Measurements from ENCODE around the gene KNCN. TPM values are rescaled to one million over a fixed set of nuclear protein-coding genes. Genes with fewer than 3 reads are reported as not detected.

The KNCN gene
- total RNA-seq, 4 donors from 2014 or later = not detected

DNA sequence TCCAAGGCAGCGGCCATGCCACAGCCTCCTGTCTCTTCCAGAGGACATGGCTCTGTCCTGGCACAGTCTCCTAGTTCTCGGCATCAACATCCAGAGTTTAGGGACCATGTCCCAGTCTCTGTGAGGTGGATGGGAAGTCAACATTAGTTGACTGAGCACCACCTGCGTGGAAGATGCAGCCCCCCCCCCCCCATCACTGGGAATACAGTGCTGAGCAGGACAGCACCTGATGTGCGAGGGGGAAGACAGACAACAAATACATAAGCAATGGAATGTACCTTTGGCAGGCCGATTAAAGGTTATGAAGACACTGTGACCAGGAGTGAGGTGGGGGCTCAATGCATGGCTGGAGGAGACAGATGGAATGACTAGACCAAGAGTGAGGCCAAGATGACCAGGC, 26.6 kb downstream of the KNCN start:
- TF ChIP-seq, protein P1, sequence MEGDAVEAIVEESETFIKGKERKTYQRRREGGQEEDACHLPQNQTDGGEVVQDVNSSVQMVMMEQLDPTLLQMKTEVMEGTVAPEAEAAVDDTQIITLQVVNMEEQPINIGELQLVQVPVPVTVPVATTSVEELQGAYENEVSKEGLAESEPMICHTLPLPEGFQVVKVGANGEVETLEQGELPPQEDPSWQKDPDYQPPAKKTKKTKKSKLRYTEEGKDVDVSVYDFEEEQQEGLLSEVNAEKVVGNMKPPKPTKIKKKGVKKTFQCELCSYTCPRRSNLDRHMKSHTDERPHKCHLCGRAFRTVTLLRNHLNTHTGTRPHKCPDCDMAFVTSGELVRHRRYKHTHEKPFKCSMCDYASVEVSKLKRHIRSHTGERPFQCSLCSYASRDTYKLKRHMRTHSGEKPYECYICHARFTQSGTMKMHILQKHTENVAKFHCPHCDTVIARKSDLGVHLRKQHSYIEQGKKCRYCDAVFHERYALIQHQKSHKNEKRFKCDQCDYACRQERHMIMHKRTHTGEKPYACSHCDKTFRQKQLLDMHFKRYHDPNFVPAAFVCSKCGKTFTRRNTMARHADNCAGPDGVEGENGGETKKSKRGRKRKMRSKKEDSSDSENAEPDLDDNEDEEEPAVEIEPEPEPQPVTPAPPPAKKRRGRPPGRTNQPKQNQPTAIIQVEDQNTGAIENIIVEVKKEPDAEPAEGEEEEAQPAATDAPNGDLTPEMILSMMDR (IDR thresholded peaks at IDR 0.05) = no peak
- TF ChIP-seq POLR2A (IDR thresholded peaks at IDR 0.05) = no peak
- intact Hi-C loops (cut with DNase I; ENCODE audit: low total_unique reads) = no loop called here
- no peak for DNase-seq
- Histone ChIP-seq H3K27me3 (no peaks in the 10 kb centered on the region), H3K4me3 (no peak overlapping the region), H3K9me3 (no peaks in the 10 kb centered on the region), H3K27ac (no peak overlapping the region), H3K4me1 (no peaks in the 10 kb centered on the region), H3K36me3 (no peaks in the 10 kb centered on the region)

DNA sequence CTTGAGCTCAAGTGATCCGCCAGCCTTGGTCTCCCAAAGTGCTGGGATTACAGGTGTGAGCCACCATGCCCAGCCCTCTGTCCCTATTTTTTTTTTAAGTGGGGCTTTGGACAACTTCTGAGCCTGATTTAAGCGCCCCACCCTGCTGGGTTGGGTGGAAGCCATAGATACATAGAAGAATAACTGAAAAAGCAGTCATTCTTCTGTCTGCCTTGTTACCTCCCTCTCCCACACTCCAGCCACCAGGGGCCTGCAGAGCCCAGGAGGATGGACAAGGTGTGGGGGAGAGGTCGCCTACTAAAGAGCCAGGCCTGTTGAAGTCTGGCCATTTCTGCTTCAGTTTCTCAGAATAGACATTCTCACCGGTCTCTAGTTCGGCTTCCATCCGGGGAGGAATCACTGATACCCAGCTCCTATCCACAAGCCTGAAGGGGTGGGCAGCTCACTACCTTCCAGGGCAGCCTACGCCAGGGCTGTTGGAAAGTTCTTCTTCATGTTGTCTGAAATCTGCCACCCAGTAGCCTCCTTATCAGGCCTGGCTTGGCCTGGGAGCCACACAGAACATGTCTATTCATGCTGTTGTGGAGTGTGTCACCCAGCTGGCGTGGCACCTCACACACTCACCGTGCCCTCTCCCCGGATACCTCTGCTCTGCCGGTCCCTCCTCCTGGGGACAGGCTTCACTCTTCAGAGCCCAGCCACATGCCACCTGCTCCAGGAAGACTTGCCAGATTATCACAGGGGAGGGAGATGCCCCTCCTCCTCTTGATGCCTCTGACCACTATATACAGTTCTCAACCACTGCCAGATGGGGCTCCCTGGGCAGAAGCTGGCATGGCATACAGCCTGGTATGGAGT, 27.7 kb downstream of the KNCN start:
- no peak overlapping the region for H3K27ac ChIP-seq
- no peak for DNase-seq
- no peak for TF ChIP-seq POLR2A (IDR thresholded peaks at IDR 0.05)
- TF ChIP-seq, protein P1 (IDR thresholded peaks at IDR 0.05) = no peak
- H3K36me3 ChIP-seq = no peaks in the 10 kb centered on the region
- H3K4me3 ChIP-seq = no peak overlapping the region
- intact Hi-C loops (cut with DNase I; ENCODE audit: low total_unique reads) = no loop called here
- no peaks in the 10 kb centered on the region for H3K9me3 ChIP-seq
- H3K4me1 ChIP-seq = no peaks in the 10 kb centered on the region
- H3K27me3 ChIP-seq = no peaks in the 10 kb centered on the region

DNA sequence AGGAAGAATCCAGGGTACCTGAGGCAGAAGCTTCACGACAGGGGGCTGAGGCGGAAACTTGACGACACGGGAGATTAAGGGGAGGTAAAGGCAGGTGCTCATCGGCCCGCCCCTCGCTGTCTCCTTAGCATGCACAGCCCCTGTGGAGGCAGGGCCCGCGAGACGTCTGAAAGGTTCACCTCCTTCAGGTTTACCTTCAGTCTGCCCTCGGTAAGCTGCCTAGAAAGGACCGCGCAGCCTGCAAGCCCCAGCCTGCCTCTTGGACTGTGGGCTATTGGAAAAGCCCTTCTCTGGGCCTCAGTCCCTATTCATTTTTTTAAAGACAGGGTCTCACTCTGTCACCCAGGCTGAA, 28.5 kb downstream of the KNCN start:
- intact Hi-C loops (cut with DNase I; ENCODE audit: low total_unique reads) = no loop called here
- no peak for DNase-seq

DNA sequence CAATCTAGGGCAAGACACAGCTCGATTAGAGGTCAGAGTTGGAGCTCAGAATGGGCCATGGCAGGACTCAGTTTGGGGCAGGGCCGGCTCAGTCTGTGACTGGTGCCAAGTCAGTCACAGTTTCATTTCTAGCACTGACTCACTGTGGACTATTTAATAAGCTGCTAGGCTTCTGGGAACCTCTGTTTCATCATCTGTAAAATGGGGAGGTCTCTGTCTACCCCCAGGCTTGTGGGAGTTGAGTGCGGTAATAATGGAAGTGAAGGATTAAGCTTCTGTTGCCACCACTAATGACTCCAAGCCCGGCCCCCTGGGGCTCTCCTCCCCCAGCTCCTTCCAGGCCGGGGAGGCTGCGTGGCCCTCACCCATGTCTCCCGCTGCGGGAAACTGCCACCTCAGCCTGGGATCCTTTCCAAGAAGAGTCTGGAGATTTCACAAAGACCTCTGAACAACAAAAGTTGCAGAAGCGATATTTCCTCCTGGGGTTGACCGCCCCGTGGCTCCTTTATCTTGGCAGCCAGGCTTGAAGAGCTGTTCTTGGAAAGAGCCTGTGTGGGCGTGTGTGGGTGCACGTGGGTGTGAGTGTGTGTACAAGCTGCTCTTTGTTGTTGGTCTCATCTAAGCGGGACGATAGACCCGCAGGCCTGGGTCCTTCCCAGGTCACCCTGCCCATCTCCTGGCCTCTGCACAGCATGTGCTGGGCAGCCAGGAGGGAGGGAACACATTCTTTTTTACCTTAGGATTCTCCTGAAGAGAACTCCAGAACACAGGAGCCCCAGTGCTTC, 29.1 kb downstream of the KNCN start:
- intact Hi-C loops (cut with DNase I; ENCODE audit: low total_unique reads) = no loop called here
- Histone ChIP-seq H3K4me1 (no peaks in the 10 kb centered on the region), H3K27me3 (no peaks in the 10 kb centered on the region), H3K27ac (no peak overlapping the region), H3K9me3 (no peaks in the 10 kb centered on the region), H3K36me3 (no peaks in the 10 kb centered on the region), H3K4me3 (no peak overlapping the region)
- TF ChIP-seq POLR2A (IDR thresholded peaks at IDR 0.05) = no peak
- TF ChIP-seq, protein P1 (IDR thresholded peaks at IDR 0.05) = no peak
- DNase-seq = peak in 1 of 2 donors; percentile 20

More for the DNA sequence above, 28.5 kb downstream of the KNCN start:
- no peaks in the 10 kb centered on the region for H3K27me3 ChIP-seq
- no peak overlapping the region for H3K27ac ChIP-seq
- no peaks in the 10 kb centered on the region for H3K4me1 ChIP-seq
- no peaks in the 10 kb centered on the region for H3K36me3 ChIP-seq
- H3K9me3 ChIP-seq = no peaks in the 10 kb centered on the region
- no peak overlapping the region for H3K4me3 ChIP-seq
- no peak for TF ChIP-seq POLR2A (IDR thresholded peaks at IDR 0.05)
- TF ChIP-seq, protein P1 (IDR thresholded peaks at IDR 0.05) = no peak

DNA sequence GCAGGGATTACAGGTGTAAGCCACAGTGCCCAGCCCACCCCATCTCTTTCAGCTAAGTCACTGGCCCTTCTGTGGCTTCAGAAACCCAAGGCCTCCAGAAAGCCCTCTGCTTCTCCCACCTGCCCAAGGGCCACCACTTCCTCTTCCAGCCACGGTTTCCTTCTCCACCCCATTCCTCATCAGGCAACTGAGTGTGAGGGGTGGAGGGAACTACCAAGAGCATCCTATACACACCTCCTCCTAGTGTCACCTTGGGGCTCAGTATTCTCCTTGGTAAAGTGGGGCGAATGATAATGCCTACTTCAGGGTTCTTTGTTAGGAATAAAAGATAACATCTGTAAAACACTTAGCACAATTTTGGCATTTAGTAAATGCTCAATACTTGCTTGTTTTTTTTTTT, 30.0 kb downstream of the KNCN start:
- Histone ChIP-seq H3K36me3 (no peaks in the 10 kb centered on the region), H3K4me3 (no peak overlapping the region), H3K9me3 (no peaks in the 10 kb centered on the region), H3K27ac (no peak overlapping the region), H3K27me3 (no peaks in the 10 kb centered on the region), H3K4me1 (no peaks in the 10 kb centered on the region)
- intact Hi-C loops (cut with DNase I; ENCODE audit: low total_unique reads) = no loop called here
- TF ChIP-seq POLR2A (IDR thresholded peaks at IDR 0.05) = no peak
- TF ChIP-seq, protein P1 (IDR thresholded peaks at IDR 0.05) = no peak
- no peak for DNase-seq
